ENCODE results near the gene NTRK2. TPM values are rescaled to one million over a fixed set of nuclear protein-coding genes. Genes with fewer than 3 reads are reported as not detected.

Gene NTRK2
- total RNA-seq, 1 donor from 2014 or later, result 65.0 TPM

- DNase-seq (ENCODE audit: low spot score in 2 of 2, unreplicated experiment in 2 of 2), result no peak
- TF ChIP-seq, protein P1, sequence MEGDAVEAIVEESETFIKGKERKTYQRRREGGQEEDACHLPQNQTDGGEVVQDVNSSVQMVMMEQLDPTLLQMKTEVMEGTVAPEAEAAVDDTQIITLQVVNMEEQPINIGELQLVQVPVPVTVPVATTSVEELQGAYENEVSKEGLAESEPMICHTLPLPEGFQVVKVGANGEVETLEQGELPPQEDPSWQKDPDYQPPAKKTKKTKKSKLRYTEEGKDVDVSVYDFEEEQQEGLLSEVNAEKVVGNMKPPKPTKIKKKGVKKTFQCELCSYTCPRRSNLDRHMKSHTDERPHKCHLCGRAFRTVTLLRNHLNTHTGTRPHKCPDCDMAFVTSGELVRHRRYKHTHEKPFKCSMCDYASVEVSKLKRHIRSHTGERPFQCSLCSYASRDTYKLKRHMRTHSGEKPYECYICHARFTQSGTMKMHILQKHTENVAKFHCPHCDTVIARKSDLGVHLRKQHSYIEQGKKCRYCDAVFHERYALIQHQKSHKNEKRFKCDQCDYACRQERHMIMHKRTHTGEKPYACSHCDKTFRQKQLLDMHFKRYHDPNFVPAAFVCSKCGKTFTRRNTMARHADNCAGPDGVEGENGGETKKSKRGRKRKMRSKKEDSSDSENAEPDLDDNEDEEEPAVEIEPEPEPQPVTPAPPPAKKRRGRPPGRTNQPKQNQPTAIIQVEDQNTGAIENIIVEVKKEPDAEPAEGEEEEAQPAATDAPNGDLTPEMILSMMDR (IDR thresholded peaks at IDR 0.05; ENCODE audit: unreplicated experiment), result no peak
- Mint-ChIP-seq H3K27me3 (ENCODE audit: low read depth) (peaks cover 6% of the 10 kb centered on the region), H3K4me1 (peaks cover 17% of the 10 kb centered on the region), H3K4me3 (no peak overlapping the region), H3K9me3 (no peaks in the 10 kb centered on the region), H3K27ac (no peak overlapping the region), H3K36me3 (peaks cover 4% of the 10 kb centered on the region)
Observed at GRCh38 chr9:84812847-84813246, 143.3 kb downstream of the NTRK2 start.

DNA sequence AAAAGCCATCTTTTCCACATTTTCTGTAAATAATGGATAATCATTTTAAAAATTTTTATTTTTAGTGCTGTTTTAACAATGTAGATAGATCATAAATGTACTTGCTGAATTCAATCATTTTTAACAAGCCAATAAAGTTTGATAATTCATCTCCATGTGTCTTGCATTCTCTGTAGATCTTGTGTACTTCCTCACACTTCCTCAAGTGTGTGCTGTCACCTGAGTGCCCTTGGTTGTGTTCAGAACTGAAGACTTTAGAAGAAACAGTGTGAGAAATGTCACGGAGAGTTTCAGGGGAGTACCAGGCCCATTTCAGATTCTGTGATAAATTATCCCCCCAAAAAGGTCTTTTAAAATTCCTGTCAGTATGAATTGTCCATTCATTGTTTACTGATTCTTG is 146.0 kb downstream of the NTRK2 start:
- Mint-ChIP-seq H3K27ac (no peak overlapping the region), H3K27me3 (ENCODE audit: low read depth) (peaks cover 6% of the 10 kb centered on the region), H3K4me3 (no peak overlapping the region), H3K36me3 (peaks cover 4% of the 10 kb centered on the region), H3K4me1 (peaks cover 14% of the 10 kb centered on the region), H3K9me3 (no peaks in the 10 kb centered on the region)
- TF ChIP-seq, protein P1 (IDR thresholded peaks at IDR 0.05; ENCODE audit: unreplicated experiment), result no peak
- no peak for DNase-seq (ENCODE audit: low spot score in 2 of 2, unreplicated experiment in 2 of 2)

- H3K4me3 Mint-ChIP-seq, result no peak overlapping the region
- H3K4me1 Mint-ChIP-seq, result peaks cover 14% of the 10 kb centered on the region
- H3K27me3 Mint-ChIP-seq (ENCODE audit: low read depth), result peaks cover 6% of the 10 kb centered on the region
- H3K9me3 Mint-ChIP-seq, result no peaks in the 10 kb centered on the region
- H3K27ac Mint-ChIP-seq, result no peak overlapping the region
- TF ChIP-seq, protein P1 (IDR thresholded peaks at IDR 0.05; ENCODE audit: unreplicated experiment), result no peak
- H3K36me3 Mint-ChIP-seq, result peaks cover 4% of the 10 kb centered on the region
- no peak for DNase-seq (ENCODE audit: low spot score in 2 of 2, unreplicated experiment in 2 of 2)
Observed at GRCh38 chr9:84817038-84817437, 147.5 kb downstream of the NTRK2 start.

- TF ChIP-seq, protein P1 (IDR thresholded peaks at IDR 0.05; ENCODE audit: unreplicated experiment), result no peak
- Mint-ChIP-seq H3K4me3 (no peak overlapping the region), H3K27me3 (ENCODE audit: low read depth) (peaks cover 4% of the 10 kb centered on the region), H3K4me1 (peaks cover 11% of the 10 kb centered on the region), H3K9me3 (no peaks in the 10 kb centered on the region), H3K27ac (no peak overlapping the region), H3K36me3 (peaks cover 4% of the 10 kb centered on the region)
- DNase-seq (ENCODE audit: low spot score in 2 of 2, unreplicated experiment in 2 of 2), result no peak
Observed at GRCh38 chr9:84818791-84819190, 149.3 kb downstream of the NTRK2 start.

DNA sequence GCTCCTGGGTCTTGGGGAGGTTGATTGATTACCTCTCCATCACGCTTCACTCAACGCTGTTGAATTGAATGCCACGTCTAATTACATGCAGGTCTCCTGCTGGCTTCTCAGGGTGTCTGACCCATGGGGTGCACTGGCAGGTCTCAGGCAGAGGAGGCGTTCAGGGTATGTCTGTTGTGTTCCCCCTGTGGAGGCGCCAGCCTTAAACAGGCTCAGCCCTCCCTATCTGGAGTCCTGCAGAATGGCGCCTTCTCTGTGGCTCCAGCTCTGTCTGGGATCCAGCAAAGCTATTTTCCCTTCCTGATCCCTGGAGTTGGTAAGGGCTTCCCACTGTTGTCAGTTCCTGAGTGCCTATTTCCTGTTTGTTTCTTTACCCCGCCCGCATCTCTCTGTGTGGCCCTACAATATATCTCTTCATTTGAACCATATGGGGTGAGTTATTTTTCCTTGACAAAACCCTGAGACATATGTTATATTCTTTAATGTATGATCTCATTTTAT is 150.0 kb downstream of the NTRK2 start:
- no peak overlapping the region for H3K27ac Mint-ChIP-seq
- no peak for DNase-seq (ENCODE audit: low spot score in 2 of 2, unreplicated experiment in 2 of 2)
- TF ChIP-seq, protein P1 (IDR thresholded peaks at IDR 0.05; ENCODE audit: unreplicated experiment), result no peak
- H3K36me3 Mint-ChIP-seq, result peaks cover 2% of the 10 kb centered on the region
- no peaks in the 10 kb centered on the region for H3K9me3 Mint-ChIP-seq
- H3K4me3 Mint-ChIP-seq, result no peak overlapping the region
- H3K4me1 Mint-ChIP-seq, result peaks cover 11% of the 10 kb centered on the region
- H3K27me3 Mint-ChIP-seq (ENCODE audit: low read depth), result peaks cover 2% of the 10 kb centered on the region

GRCh38 chr9:84821431-84821830 is 151.9 kb downstream of the NTRK2 start:
- peaks cover 6% of the 10 kb centered on the region for H3K27me3 Mint-ChIP-seq (ENCODE audit: low read depth)

More at GRCh38 chr9:84821431-84821830, 151.9 kb downstream of the NTRK2 start:
- no peak overlapping the region for H3K4me3 Mint-ChIP-seq
- no peak overlapping the region for H3K27ac Mint-ChIP-seq
- peaks cover 2% of the 10 kb centered on the region for H3K36me3 Mint-ChIP-seq
- TF ChIP-seq, protein P1 (IDR thresholded peaks at IDR 0.05; ENCODE audit: unreplicated experiment), result no peak
- no peaks in the 10 kb centered on the region for H3K9me3 Mint-ChIP-seq
- no peak for DNase-seq (ENCODE audit: low spot score in 2 of 2, unreplicated experiment in 2 of 2)
- peaks cover 11% of the 10 kb centered on the region for H3K4me1 Mint-ChIP-seq
